Upper lobe of left lung (tissue), 6 donors: ENCODE results near the gene FAM168A. TPM values are rescaled to one million over a fixed set of nuclear protein-coding genes. Genes with fewer than 3 reads are reported as not detected.

Experiments
- ATAC-seq, 2 donors: fragments of 200-7000 bp; cut with Tn5 transposase; one replicate each; pipeline ENCODE4 v1.9.1; 2022; ENCODE audit warnings: mild to moderate bottlenecking in 2 of 2, moderate library complexity in 2 of 2; ENCODE audit not compliant: low FRiP score in 2 of 2
- DNase-seq, 2 donors: peaks; one replicate each; pipeline ENCODE4 v3.0.0-alpha.2; 2019 to 2020
- H3K27ac ChIP-seq, 4 donors: fragments of 200-600 bp; sonication (generic); one replicate each; pipeline ENCODE4 v1.5.1; 2016 to 2019
- H3K27me3 ChIP-seq, 4 donors: fragments of 200-600 bp; sonication (generic); one replicate each; pipeline ENCODE4 v1.5.1; 2017 to 2019
- H3K36me3 ChIP-seq, 4 donors: fragments of 200-600 bp; sonication (generic); one replicate each; pipeline ENCODE4 v1.5.1; 2016 to 2019
- H3K4me1 ChIP-seq, 4 donors: fragments of 200-600 bp; sonication (generic); one replicate each; pipeline ENCODE4 v1.5.1; 2018 to 2019
- H3K4me3 ChIP-seq, 4 donors: fragments of 200-600 bp; sonication (generic); one replicate each; pipeline ENCODE4 v1.5.1; 2017 to 2019; ENCODE audit warnings: mild to moderate bottlenecking in 2 of 4, moderate library complexity in 1 of 4
- H3K9me3 ChIP-seq, 4 donors: fragments of 200-600 bp; sonication (generic); one replicate each; pipeline ENCODE4 v1.5.1; 2018 to 2019
- EP300 ChIP-seq, 4 donors: sonication (generic); formaldehyde crosslinking; IDR thresholded peaks; one replicate each; pipeline ENCODE4 v1.5.1; 2017; ENCODE audit warnings: antibody characterized with exemption in 4 of 4, control low read depth in 2 of 4
- POLR2A ChIP-seq, 4 donors: fragments of 450-650 bp; IDR thresholded peaks; one replicate each; pipeline ENCODE4 v1.5.1; 2016 to 2017; ENCODE audit warnings: antibody characterized with exemption in 4 of 4, mild to moderate bottlenecking in 2 of 4
- POLR2AphosphoS5 ChIP-seq, 2 donors: sonication (generic); formaldehyde crosslinking; IDR thresholded peaks; one replicate each; pipeline ENCODE4 v1.5.1; 2017; ENCODE audit warnings: antibody characterized with exemption in 2 of 2
- WGBS, 2 donors: methylation state at CpG; one replicate each; pipeline ENCODE4 v1.1.5; 2017 to 2018; 5-methylcytosine and 5-hydroxymethylcytosine counted together
- total RNA-seq, 6 donors: library from RNA; depleted of rRNA in 4 of 6; stranded (reverse); fragments of >200 nt in 4 of 6; gene quantifications; one replicate each; pipeline versions ENCODE4 v1.1.0 to v1.2.1, GENCODE V29; 2016 to 2021
- TF ChIP-seq, protein P1 (sequence below), 6 experiments: fragments of 450-650 bp in 4 of 6; fragments of 200-600 bp in 2 of 6; sonication (generic) in 2 of 6; IDR thresholded peaks; one replicate each; pipeline ENCODE4 v1.5.1; 2016 to 2019; ENCODE audit warnings: antibody characterized with exemption in 6 of 6
- donor health status: DM: no; HTN: no; CAD: no; lungs with moderate emphysema.
- donor health status: DM: no; HTN: yes; CAD: no; lungs with severe emphysema.

FAM168A gene
- total RNA-seq, 6 donors from 2014 or later: 15.7 to 30.7 (median 24.1) TPM

DNA sequence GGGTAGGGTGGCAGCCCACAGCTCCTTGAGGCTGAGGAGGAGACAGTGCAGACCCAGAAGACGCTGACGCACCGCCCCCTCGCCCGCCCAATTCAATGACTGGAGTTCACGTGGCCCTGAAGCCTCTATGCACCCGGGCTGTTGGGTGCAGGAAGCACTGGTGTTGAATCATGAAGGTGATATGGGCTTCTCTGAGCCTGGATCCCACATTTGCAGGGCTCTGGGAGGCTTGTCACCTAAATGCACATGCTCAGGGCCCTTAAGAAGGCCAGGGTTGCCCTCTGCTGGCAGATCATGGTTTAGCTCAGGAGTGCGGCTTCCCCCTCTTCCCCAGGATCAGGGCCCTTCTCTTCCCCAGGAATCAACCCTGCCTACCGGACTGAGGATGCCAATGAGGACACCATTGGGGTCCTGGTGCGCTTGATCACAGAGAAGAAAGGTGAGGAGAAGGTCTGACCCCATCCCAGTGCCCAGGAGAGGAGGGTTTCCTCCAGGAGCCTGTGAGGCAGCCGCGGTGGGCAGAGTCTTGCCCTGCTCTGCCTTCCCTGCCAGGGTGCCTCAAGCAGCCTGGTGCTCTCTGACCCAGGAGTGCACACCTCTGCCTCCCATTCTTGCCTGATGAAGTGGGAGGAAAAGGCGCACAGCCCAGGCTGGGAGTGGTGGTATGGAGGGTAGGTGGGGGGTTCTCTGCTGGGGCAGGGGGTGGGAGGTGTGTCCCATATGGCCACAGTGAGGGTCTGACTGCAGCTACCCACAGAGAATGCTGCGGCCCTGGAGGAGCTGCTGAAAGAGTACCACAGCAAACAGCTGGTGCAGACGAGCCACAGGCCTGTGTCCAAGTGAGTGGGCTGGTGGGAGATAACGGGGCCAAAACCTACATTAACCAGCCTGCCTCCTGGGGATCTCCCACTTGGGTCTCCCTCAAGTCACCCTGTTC, 204.2 kb downstream of the FAM168A start:
- Histone ChIP-seq H3K27me3 (no peaks in the 10 kb centered on the region), H3K27ac (peak overlapping the region in 1 of 4 donors; percentile 7), H3K9me3 (no peaks in the 10 kb centered on the region), H3K4me3 (no peak overlapping the region), H3K4me1 (peaks cover 4 to 10% (median 6%) of the 10 kb centered on the region in 4 donors), H3K36me3 (peaks cover 0 to 21% (median 11%) of the 10 kb centered on the region in 4 donors)
- ATAC-seq (peak; percentile 56 to 79), DNase-seq (peak in 1 of 2 donors; percentile 80)
- TF ChIP-seq EP300 (IDR thresholded peaks at IDR 0.05): no peak
- TF ChIP-seq, protein P1, sequence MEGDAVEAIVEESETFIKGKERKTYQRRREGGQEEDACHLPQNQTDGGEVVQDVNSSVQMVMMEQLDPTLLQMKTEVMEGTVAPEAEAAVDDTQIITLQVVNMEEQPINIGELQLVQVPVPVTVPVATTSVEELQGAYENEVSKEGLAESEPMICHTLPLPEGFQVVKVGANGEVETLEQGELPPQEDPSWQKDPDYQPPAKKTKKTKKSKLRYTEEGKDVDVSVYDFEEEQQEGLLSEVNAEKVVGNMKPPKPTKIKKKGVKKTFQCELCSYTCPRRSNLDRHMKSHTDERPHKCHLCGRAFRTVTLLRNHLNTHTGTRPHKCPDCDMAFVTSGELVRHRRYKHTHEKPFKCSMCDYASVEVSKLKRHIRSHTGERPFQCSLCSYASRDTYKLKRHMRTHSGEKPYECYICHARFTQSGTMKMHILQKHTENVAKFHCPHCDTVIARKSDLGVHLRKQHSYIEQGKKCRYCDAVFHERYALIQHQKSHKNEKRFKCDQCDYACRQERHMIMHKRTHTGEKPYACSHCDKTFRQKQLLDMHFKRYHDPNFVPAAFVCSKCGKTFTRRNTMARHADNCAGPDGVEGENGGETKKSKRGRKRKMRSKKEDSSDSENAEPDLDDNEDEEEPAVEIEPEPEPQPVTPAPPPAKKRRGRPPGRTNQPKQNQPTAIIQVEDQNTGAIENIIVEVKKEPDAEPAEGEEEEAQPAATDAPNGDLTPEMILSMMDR (IDR thresholded peaks at IDR 0.05): peak; percentile 73 to 89 (median 86)
- 77 to 86% methylated on average over 9 to 15 of the region's 16 CpGs for WGBS, 2 donors

DNA sequence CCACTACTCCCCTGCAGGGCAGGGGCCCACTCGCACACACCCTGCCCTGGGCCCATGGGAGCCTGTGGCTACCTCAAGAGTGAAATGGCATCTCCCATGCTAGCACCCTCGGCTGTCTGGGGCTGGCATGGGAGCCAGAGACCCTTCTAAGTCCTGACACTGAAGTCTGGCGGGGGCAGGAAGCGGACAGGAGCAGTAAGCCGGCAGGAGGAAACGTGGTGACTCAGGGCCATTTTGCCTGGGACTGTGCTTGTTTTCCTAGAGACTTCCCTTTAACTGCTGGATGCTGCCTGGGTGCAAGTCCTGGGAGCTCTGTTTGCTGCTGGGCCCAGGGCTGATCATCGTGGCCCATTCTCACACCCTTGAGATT, 204.9 kb downstream of the FAM168A start:
- Histone ChIP-seq H3K4me3 (no peak overlapping the region), H3K9me3 (no peaks in the 10 kb centered on the region), H3K4me1 (peaks cover 7 to 17% (median 12%) of the 10 kb centered on the region in 4 donors), H3K36me3 (peaks cover 0 to 21% (median 11%) of the 10 kb centered on the region in 4 donors), H3K27me3 (no peaks in the 10 kb centered on the region), H3K27ac (peak overlapping the region in 1 of 4 donors; percentile 7)
- TF ChIP-seq, protein P1 (IDR thresholded peaks at IDR 0.05): no peak
- TF ChIP-seq EP300 (IDR thresholded peaks at IDR 0.05) (no peak), POLR2A (IDR thresholded peaks at IDR 0.05) (no peak), POLR2AphosphoS5 (IDR thresholded peaks at IDR 0.05) (no peak)
- no peak for ATAC-seq
- DNase-seq: no peak
- 89 to 90% methylated on average over 7 of the region's 7 CpGs for WGBS, 2 donors

DNA sequence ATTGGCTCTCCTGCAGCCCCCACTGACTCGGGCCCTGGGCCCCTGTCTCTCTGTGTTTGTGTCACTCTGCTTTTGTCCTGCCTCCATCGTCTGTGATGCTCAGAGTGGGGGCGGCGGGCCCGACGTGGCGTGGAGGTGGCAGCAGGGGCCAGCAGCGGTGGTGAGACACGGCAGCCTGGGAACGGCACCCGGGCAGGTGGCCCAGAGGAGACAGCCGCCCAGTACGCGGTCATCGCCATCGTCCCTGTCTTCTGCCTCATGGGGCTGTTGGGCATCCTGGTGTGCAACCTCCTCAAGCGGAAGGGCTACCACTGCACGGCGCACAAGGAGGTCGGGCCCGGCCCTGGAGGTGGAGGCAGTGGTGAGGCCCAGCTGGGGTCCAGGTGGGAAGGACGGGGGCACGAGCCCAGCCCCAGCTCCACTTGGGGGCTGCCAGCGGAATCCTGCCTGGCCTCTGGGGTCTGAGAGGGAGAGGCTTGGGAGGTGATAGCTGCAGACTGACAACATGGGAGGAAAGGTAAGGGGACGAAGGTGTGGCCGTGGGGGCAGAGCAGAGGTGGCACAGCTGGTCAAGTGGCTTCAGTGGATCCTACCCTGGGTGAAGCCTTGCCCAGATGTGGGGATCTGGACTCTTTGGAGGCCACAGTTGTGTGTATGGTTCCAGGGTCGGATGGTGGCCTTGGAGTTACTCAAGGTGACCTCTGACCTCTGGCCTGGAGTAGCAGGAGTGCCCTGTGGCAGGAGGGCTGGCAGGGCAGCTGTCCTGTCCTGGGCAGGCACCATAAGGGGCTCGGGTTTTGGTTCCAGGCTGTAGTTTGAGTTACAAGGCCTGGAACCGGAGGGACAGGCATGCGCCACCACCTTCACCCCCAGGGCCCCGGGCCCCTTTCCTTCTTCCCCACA, 205.6 kb downstream of the FAM168A start:
- peak in 1 of 2 donors; percentile 73 for DNase-seq
- WGBS, 2 donors: 92 to 94% methylated on average over 15 to 31 of the region's 31 CpGs
- no peaks in the 10 kb centered on the region for H3K27me3 ChIP-seq
- no peak overlapping the region for H3K4me3 ChIP-seq
- H3K9me3 ChIP-seq: no peaks in the 10 kb centered on the region
- H3K4me1 ChIP-seq: peaks cover 13 to 23% (median 19%) of the 10 kb centered on the region in 4 donors
- no peak for ATAC-seq
- peaks cover 0 to 21% (median 11%) of the 10 kb centered on the region in 4 donors for H3K36me3 ChIP-seq
- H3K27ac ChIP-seq: peak overlapping the region in 1 of 4 donors; percentile 7
- TF ChIP-seq, protein P1 (IDR thresholded peaks at IDR 0.05): no peak
- TF ChIP-seq POLR2AphosphoS5 (IDR thresholded peaks at IDR 0.05) (no peak), EP300 (IDR thresholded peaks at IDR 0.05) (no peak), POLR2A (IDR thresholded peaks at IDR 0.05) (no peak)

DNA sequence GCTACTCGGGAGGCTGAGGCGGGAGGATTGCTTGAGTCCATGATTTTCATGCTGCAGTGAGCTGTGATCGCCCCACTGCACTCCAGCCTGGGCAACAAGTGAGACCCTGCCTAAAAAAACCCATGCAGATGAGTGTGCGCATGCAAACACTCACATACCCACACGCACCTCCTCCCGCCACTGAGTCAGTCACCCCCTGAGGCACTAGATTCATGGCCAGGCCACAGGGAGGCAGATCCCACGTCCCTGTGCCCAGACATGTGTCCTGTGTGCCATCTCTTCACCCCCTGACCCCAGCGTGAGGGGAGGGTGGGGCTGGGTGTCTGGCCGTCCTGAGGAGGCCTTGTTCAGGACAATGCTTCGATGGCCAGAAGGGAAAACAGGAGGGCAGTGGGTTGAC, 206.2 kb downstream of the FAM168A start:
- Histone ChIP-seq H3K27me3 (no peaks in the 10 kb centered on the region), H3K4me1 (peaks cover 13 to 28% (median 20%) of the 10 kb centered on the region in 4 donors), H3K27ac (no peak overlapping the region), H3K9me3 (no peaks in the 10 kb centered on the region), H3K4me3 (no peak overlapping the region), H3K36me3 (peaks cover 0 to 21% (median 11%) of the 10 kb centered on the region in 4 donors)
- no peak for DNase-seq
- TF ChIP-seq, protein P1 (IDR thresholded peaks at IDR 0.05): no peak
- TF ChIP-seq POLR2AphosphoS5 (IDR thresholded peaks at IDR 0.05) (no peak), EP300 (IDR thresholded peaks at IDR 0.05) (no peak), POLR2A (IDR thresholded peaks at IDR 0.05) (no peak)
- WGBS, 2 donors: 95 to 97% methylated on average over 9 to 10 of the region's 10 CpGs
- no peak for ATAC-seq
